GM12878 (cell line): ENCODE data around the gene NEBL. TPM values are rescaled to one million over a fixed set of nuclear protein-coding genes. Genes with fewer than 3 reads are reported as not detected.

Source experiments
- ATAC-seq: fragments of 200-7000 bp; cut with Tn5 transposase; 3 replicates; pipeline ENCODE4 v1.9.1; 2020; ENCODE audit warnings: mild to moderate bottlenecking, moderate library complexity
- BruUV-seq: library from RNA; stranded (reverse); fragments of 400-500 nt; replicated peaks from 2 replicates; lab custom pipeline; 2021; lab: Mats Ljungman, UMichigan
- CTCF ChIA-PET: fragments of 300-600 bp; sonication (Branson Sonifier 250); formaldehyde crosslinking; extraction: SDS; loops from one replicate; lab custom pipeline; 2021; ENCODE audit warnings: inconsistent platforms; lab: Yijun Ruan, JAX
- POLR2A ChIA-PET: fragments of 350-600 bp; formaldehyde crosslinking; extraction: SDS; loops from one replicate; lab custom pipeline; 2021; ENCODE audit warnings: inconsistent platforms; lab: Charles Lee
- RAD21 ChIA-PET: fragments of 300-600 bp; sonication (Branson Sonifier 250); formaldehyde crosslinking; loops from one replicate; lab custom pipeline; 2023; ENCODE audit warnings: antibody characterized with exemption; ENCODE audit not compliant: unreplicated experiment; lab: Charles Lee
- SMC1A ChIA-PET: fragments of 300-600 bp; sonication (Branson Sonifier 250); formaldehyde crosslinking; loops from one replicate; lab custom pipeline; 2023; ENCODE audit not compliant: unreplicated experiment, uncharacterized antibody; lab: Charles Lee
- DNase-seq: peaks from one replicate; pipeline ENCODE4 v3.0.0-alpha.2; 2011; ENCODE audit warnings: low read depth, low spot score
- FAIRE-seq: peaks from 3 replicates; lab custom pipeline; 2011; peaks lifted over from hg19 to GRCh38; lab: Jason Lieb, UNC
- H2AFZ ChIP-seq: 2 replicates; pipeline ENCODE4 v1.6.0; 2011; ENCODE audit warnings: low read depth, low read length, control low read depth; ENCODE audit not compliant: control insufficient read depth
- H3K27ac ChIP-seq: 2 replicates; pipeline ENCODE4 v1.5.1; 2011; ENCODE audit warnings: control low read depth; ENCODE audit not compliant: control insufficient read depth, insufficient read depth
- H3K27me3 ChIP-seq, 2 experiments: replicated peaks in 1 of 2; 2 replicates each; pipeline versions ENCODE4 v1.6.0 to v1.6.1; 2011; ENCODE audit warnings: low read length in 1 of 2; ENCODE audit not compliant: control insufficient read depth in 2 of 2, insufficient read depth in 2 of 2
- H3K36me3 ChIP-seq, 2 experiments: 2 replicates each; pipeline ENCODE4 v1.5.1; 2011; ENCODE audit warnings: low read length in 1 of 2; ENCODE audit not compliant: control insufficient read depth in 2 of 2, insufficient read depth in 2 of 2
- H3K4me1 ChIP-seq: 2 replicates; pipeline ENCODE4 v1.6.1; 2011; ENCODE audit warnings: mild to moderate bottlenecking, low read length, moderate library complexity, mixed read lengths; ENCODE audit not compliant: control insufficient read depth, insufficient read depth
- H3K4me2 ChIP-seq: 2 replicates; pipeline ENCODE4 v1.6.0; 2011; ENCODE audit warnings: control low read depth; ENCODE audit not compliant: control insufficient read depth, insufficient read depth
- H3K4me3 ChIP-seq: fragments of 200-600 bp; sonication (generic); 2 replicates; pipeline ENCODE4 v1.5.1; 2016
- H3K79me2 ChIP-seq: 2 replicates; pipeline ENCODE4 v1.6.0; 2011; ENCODE audit warnings: low read length; ENCODE audit not compliant: control insufficient read depth, insufficient read depth
- H3K9ac ChIP-seq: 2 replicates; pipeline ENCODE4 v1.8.0; 2011; ENCODE audit warnings: low read length, control low read depth, mixed read lengths; ENCODE audit not compliant: control insufficient read depth, insufficient read depth
- H3K9me3 ChIP-seq: replicated peaks from 3 replicates; pipeline ENCODE4 v1.5.1; 2011; ENCODE audit warnings: mild to moderate bottlenecking, low read length; ENCODE audit not compliant: control insufficient read depth, insufficient read depth
- H4K20me1 ChIP-seq: 2 replicates; pipeline ENCODE4 v1.6.0; 2011; ENCODE audit not compliant: control insufficient read depth, insufficient read depth
- CBFB ChIP-seq: IDR thresholded peaks from 2 replicates; pipeline ENCODE4 v1.6.1; 2016; ENCODE audit warnings: antibody characterized with exemption, low read depth
- CBX5 ChIP-seq: sonication (generic); IDR thresholded peaks from 2 replicates; pipeline ENCODE4 v1.6.1; 2016; ENCODE audit warnings: low read depth, moderate library complexity, mild to moderate bottlenecking, inconsistent platforms
- CREB1 ChIP-seq: IDR thresholded peaks from 2 replicates; pipeline ENCODE4 v1.6.1; 2012; ENCODE audit warnings: low read depth, mild to moderate bottlenecking, inconsistent platforms
- CREM ChIP-seq: IDR thresholded peaks from 2 replicates; pipeline ENCODE4 v1.6.1; 2014; ENCODE audit warnings: antibody characterized with exemption, low read depth
- ETV6 ChIP-seq, 2 experiments: fragments of 450-650 bp in 1 of 2; IDR thresholded peaks in 1 of 2; conservative IDR thresholded peaks in 1 of 2; 2 replicates each; pipeline ENCODE4 v1.6.1; 2014; ENCODE audit warnings: antibody characterized with exemption in 1 of 2, borderline replicate concordance in 1 of 2, low read depth in 1 of 2, mild to moderate bottlenecking in 1 of 2, moderate library complexity in 1 of 2
- FOXK2 ChIP-seq: fragments of 450-650 bp; IDR thresholded peaks from 2 replicates; pipeline ENCODE4 v1.6.1; 2017; ENCODE audit warnings: mild to moderate bottlenecking, moderate library complexity
- HDAC2 ChIP-seq: fragments of 200-600 bp; sonication (generic); IDR thresholded peaks from 2 replicates; pipeline ENCODE4 v1.6.1; 2017
- IKZF2 ChIP-seq, 2 experiments: fragments of 450-650 bp; IDR thresholded peaks; 2 replicates each; pipeline ENCODE4 v1.6.1; 2017; ENCODE audit warnings: mild to moderate bottlenecking in 2 of 2, moderate library complexity in 2 of 2
- JUND ChIP-seq: IDR thresholded peaks from 2 replicates; pipeline ENCODE4 v1.6.1; 2012; ENCODE audit warnings: low read depth, mild to moderate bottlenecking, low read length, improper control_type of control experiment, moderate library complexity
- KAT2A ChIP-seq: conservative IDR thresholded peaks from 2 replicates; pipeline ENCODE4 v1.6.1; 2011; ENCODE audit warnings: low read depth, low read length; ENCODE audit not compliant: control insufficient read depth
- NFYA ChIP-seq: IDR thresholded peaks from 2 replicates; pipeline ENCODE4 v1.6.1; 2011; ENCODE audit warnings: low read depth, mild to moderate bottlenecking, low read length, improper control_type of control experiment, borderline replicate concordance
- NR2C1 ChIP-seq: fragments of 450-650 bp; IDR thresholded peaks from 2 replicates; pipeline ENCODE4 v1.6.1; 2017; ENCODE audit warnings: antibody characterized with exemption, mild to moderate bottlenecking, moderate library complexity
- TARDBP ChIP-seq: IDR thresholded peaks from 2 replicates; pipeline ENCODE4 v1.6.1; 2016; ENCODE audit warnings: borderline replicate concordance
- YY1 ChIP-seq: IDR thresholded peaks from 2 replicates; pipeline ENCODE4 v1.6.1; 2011; ENCODE audit warnings: low read depth, mild to moderate bottlenecking, low read length
- ZZZ3 ChIP-seq: IDR thresholded peaks from 2 replicates; pipeline ENCODE4 v1.6.1; 2011; ENCODE audit warnings: low read depth; ENCODE audit not compliant: control insufficient read depth, insufficient read length
- WGBS: methylation state at CpG from one replicate; pipeline ENCODE4 v1.1.6; 2016; ENCODE audit warnings: low lambda C conversion rate; ENCODE audit not compliant: insufficient replicate concordance, insufficient coverage; ENCODE audit errors: missing lambda C conversion rate; 5-methylcytosine and 5-hydroxymethylcytosine counted together
- in situ Hi-C: fragments of 300-500 bp; cut with MboI; formaldehyde crosslinking; loops from 9 replicates; pipeline ENCODE4 v1.14.3; 2018; ENCODE audit warnings: mixed read lengths
- intact Hi-C: fragments of 100-400 bp; cut with micrococcal nuclease; formaldehyde crosslinking; loops from one replicate; pipeline ENCODE4 v1.14.2; 2022; ENCODE audit not compliant: unreplicated experiment
- polyA plus RNA-seq, 11 experiments: library from polyadenylated mRNA; depleted of rRNA in 4 of 11; unstranded in 6 of 11; stranded (reverse) in 5 of 11; fragments of >200 nt; fragmentation: Nextera tagmentation in 4 of 11; fragmentation: Illumina TruSeq in 1 of 11; extraction: Ambion mirVana in 4 of 11; extraction: Trizol in 1 of 11; gene quantifications; 1 replicate in 1 of 11; 2 replicates in 10 of 11; pipeline versions ENCODE4 v1.2.1 to v1.2.3, GENCODE V29; 2011 to 2016; ENCODE audit warnings: inconsistent platforms in 2 of 11, missing spikeins in 2 of 11, low read depth in 1 of 11
- total RNA-seq, 4 experiments: library from RNA; depleted of rRNA in 3 of 4; stranded (reverse); fragments of >200 nt in 3 of 4; fragmentation: Illumina TruSeq in 1 of 4; extraction: Trizol in 1 of 4; gene quantifications; 2 replicates each; pipeline versions ENCODE4 v1.2.1 to v1.2.3, GENCODE V29; 2013 to 2021
- TF ChIP-seq, protein P1 (sequence below): fragments of 150-350 bp; IDR thresholded peaks from 2 replicates; pipeline ENCODE4 v1.6.1; 2014; ENCODE audit warnings: mild to moderate bottlenecking, low read depth, low read length
- TF ChIP-seq, protein P2 (sequence below), 3 experiments: IDR thresholded peaks in 2 of 3; conservative IDR thresholded peaks in 1 of 3; 2 replicates each; pipeline ENCODE4 v1.5.1; 2011; ENCODE audit warnings: low read depth in 3 of 3, low read length in 3 of 3, mild to moderate bottlenecking in 3 of 3, control low read depth in 2 of 3, moderate library complexity in 2 of 3, inconsistent platforms in 1 of 3, mixed read lengths in 1 of 3; ENCODE audit not compliant: control insufficient read depth in 2 of 3, insufficient read depth in 1 of 3; ENCODE audit errors: extremely low read depth in 1 of 3

NEBL gene
- total and polyA plus RNA-seq, 10 of the 15 experiments (the other 5 are each of a cell fraction or from before 2014, with no cell fraction given) = 0.04 to 0.56 (median 0.11) TPM; not detected in 6

DNA sequence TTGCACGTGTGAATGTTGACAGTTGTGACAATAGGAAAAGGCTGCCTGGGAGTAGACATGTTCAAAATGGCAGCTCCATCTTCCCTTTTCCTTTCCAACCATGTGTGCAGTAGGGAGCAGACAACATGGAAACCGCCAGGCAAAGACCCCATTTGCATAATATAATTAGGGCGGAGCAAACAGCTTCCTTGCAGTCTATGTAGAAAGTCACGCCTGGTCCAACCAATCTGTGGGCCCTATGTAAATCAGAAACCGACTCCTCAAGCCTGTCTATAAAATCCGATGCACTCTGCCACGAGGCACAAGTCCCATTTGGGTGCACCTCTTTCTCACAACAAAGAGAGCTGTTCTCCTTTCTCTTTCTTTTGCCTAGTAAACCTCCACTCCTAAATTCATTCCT, 19.6 kb downstream of the NEBL start:
- TF ChIP-seq ZZZ3 = no peak
- TF ChIP-seq TARDBP = no peak
- TF ChIP-seq ETV6 (conservative IDR thresholded peaks at IDR 0.05 in 1 of 2, IDR thresholded peaks at IDR 0.05 in 1 of 2; ENCODE audit: borderline replicate concordance in 1 of 2, low read depth in 1 of 2) = no peak
- no peak for TF ChIP-seq CREB1
- TF ChIP-seq CBX5 = no peak
- TF ChIP-seq HDAC2 = no peak
- TF ChIP-seq KAT2A = no peak
- TF ChIP-seq NFYA = no peak
- TF ChIP-seq CBFB = no peak
- no peak for TF ChIP-seq FOXK2
- TF ChIP-seq IKZF2 (IDR thresholded peaks at IDR 0.05) = no peak
- no peak for TF ChIP-seq NR2C1
- TF ChIP-seq YY1 = no peak
- TF ChIP-seq, protein P1, sequence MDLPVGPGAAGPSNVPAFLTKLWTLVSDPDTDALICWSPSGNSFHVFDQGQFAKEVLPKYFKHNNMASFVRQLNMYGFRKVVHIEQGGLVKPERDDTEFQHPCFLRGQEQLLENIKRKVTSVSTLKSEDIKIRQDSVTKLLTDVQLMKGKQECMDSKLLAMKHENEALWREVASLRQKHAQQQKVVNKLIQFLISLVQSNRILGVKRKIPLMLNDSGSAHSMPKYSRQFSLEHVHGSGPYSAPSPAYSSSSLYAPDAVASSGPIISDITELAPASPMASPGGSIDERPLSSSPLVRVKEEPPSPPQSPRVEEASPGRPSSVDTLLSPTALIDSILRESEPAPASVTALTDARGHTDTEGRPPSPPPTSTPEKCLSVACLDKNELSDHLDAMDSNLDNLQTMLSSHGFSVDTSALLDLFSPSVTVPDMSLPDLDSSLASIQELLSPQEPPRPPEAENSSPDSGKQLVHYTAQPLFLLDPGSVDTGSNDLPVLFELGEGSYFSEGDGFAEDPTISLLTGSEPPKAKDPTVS = no peak
- no peak for TF ChIP-seq JUND
- TF ChIP-seq, protein P2, sequence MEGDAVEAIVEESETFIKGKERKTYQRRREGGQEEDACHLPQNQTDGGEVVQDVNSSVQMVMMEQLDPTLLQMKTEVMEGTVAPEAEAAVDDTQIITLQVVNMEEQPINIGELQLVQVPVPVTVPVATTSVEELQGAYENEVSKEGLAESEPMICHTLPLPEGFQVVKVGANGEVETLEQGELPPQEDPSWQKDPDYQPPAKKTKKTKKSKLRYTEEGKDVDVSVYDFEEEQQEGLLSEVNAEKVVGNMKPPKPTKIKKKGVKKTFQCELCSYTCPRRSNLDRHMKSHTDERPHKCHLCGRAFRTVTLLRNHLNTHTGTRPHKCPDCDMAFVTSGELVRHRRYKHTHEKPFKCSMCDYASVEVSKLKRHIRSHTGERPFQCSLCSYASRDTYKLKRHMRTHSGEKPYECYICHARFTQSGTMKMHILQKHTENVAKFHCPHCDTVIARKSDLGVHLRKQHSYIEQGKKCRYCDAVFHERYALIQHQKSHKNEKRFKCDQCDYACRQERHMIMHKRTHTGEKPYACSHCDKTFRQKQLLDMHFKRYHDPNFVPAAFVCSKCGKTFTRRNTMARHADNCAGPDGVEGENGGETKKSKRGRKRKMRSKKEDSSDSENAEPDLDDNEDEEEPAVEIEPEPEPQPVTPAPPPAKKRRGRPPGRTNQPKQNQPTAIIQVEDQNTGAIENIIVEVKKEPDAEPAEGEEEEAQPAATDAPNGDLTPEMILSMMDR (IDR thresholded peaks at IDR 0.05 in 2 of 3, conservative IDR thresholded peaks at IDR 0.05 in 1 of 3; ENCODE audit: control insufficient read depth in 2 of 3, extremely low read depth in 1 of 3, insufficient read depth in 1 of 3, low read depth in 3 of 3, low read length in 3 of 3) = no peak
- no peak for TF ChIP-seq CREM
- no peaks in the 10 kb centered on the region for H3K36me3 ChIP-seq
- H3K27me3 ChIP-seq = no peaks in the 10 kb centered on the region
- ChIA-PET CTCF (no interaction called here), RAD21 (no interaction called here), POLR2A (no interaction called here), SMC1A (no interaction called here)
- DNase-seq (no peak), FAIRE-seq (no peak), ATAC-seq (no peak)
- no peak overlapping the region for H2AFZ ChIP-seq
- WGBS = 34% methylated on average over 7 of the region's 7 CpGs
- intact Hi-C loops = no loop called here
- BruUV-seq = no TSS peak
- H3K27ac ChIP-seq = no peak overlapping the region
- H3K4me1 ChIP-seq = no peaks in the 10 kb centered on the region
- H3K9me3 ChIP-seq = no peaks in the 10 kb centered on the region
- no peak overlapping the region for H3K4me2 ChIP-seq
- no peak overlapping the region for H3K9ac ChIP-seq
- no peaks in the 10 kb centered on the region for H4K20me1 ChIP-seq
- in situ Hi-C loops = no loop called here
- H3K79me2 ChIP-seq = no peaks in the 10 kb centered on the region
- H3K4me3 ChIP-seq = no peak overlapping the region
